Measurements from ENCODE around the gene TMEM19. TPM values are rescaled to one million over a fixed set of nuclear protein-coding genes. Genes with fewer than 3 reads are reported as not detected.

Gene TMEM19
- total RNA-seq, 1 experiment from 2014 or later: 18.9 TPM

- DNase-seq (ENCODE audit: low read depth, low spot score) (no peak), ATAC-seq (no peak)
- no TSS peak for BruUV-seq (replicated peaks)
- no peak overlapping the region for H3K9ac ChIP-seq (ENCODE audit: low read length)
- H3K4me2 ChIP-seq (ENCODE audit: low read length): no peak overlapping the region
- H3K27me3 ChIP-seq (ENCODE audit: insufficient read depth, low read length): no peaks in the 10 kb centered on the region
- H4K20me1 ChIP-seq (ENCODE audit: insufficient read depth): no peaks in the 10 kb centered on the region; the same call in 1 of the 2 replicates
- no peak overlapping the region for H3K4me3 ChIP-seq (replicated peaks in 1 of 2; ENCODE audit: low read depth in 1 of 2, low read length in 2 of 2)
- H3K27ac ChIP-seq (ENCODE audit: low read depth, low read length): no peak overlapping the region
- ChIA-PET CTCF (interaction anchor here (2.9 kb wide), 1 partner anchor 10 kb away, joined by 16 read pairs; no protein-coding TSS in a partner anchor), POLR2A (interaction anchor here (1.5 kb wide), 1 partner anchor 10 kb away, joined by 5 read pairs; no protein-coding TSS in a partner anchor), RAD21 (ENCODE audit: low non-redundant PET in 1 of 2, low total read pairs in 2 of 2, uncharacterized antibody in 2 of 2, unreplicated experiment in 2 of 2) (no interaction called here)
- peaks cover 85% of the 10 kb centered on the region for H3K79me2 ChIP-seq (ENCODE audit: insufficient read depth, low read length)
- no peaks in the 10 kb centered on the region for H3K4me1 ChIP-seq (ENCODE audit: control insufficient read depth in 1 of 2, insufficient read depth in 2 of 2, low read length in 2 of 2)
- H2AFZ ChIP-seq (ENCODE audit: low read depth, low read length, poor library complexity, severe bottlenecking): no peak overlapping the region
- intact Hi-C loops (cut with micrococcal nuclease): no loop called here
- peaks cover 30 to 42% of the 10 kb centered on the region in 2 experiments for H3K36me3 ChIP-seq (ENCODE audit: control insufficient read depth in 1 of 2, insufficient read depth in 2 of 2, low read length in 2 of 2)
- no peak for TF ChIP-seq YY1 (IDR thresholded peaks at IDR 0.05; ENCODE audit: extremely low read depth, insufficient replicate concordance, low read depth, low read length)
- TF ChIP-seq EZH2 (IDR thresholded peaks at IDR 0.05): no peak
- TF ChIP-seq EZH2phosphoT487 (IDR thresholded peaks at IDR 0.05; ENCODE audit: borderline replicate concordance): no peak
- TF ChIP-seq POLR2A (IDR thresholded peaks at IDR 0.05; ENCODE audit: borderline replicate concordance, extremely low read depth, insufficient read depth, insufficient read length): no peak
- TF ChIP-seq MAX (IDR thresholded peaks at IDR 0.05): no peak
- TF ChIP-seq, protein P1, sequence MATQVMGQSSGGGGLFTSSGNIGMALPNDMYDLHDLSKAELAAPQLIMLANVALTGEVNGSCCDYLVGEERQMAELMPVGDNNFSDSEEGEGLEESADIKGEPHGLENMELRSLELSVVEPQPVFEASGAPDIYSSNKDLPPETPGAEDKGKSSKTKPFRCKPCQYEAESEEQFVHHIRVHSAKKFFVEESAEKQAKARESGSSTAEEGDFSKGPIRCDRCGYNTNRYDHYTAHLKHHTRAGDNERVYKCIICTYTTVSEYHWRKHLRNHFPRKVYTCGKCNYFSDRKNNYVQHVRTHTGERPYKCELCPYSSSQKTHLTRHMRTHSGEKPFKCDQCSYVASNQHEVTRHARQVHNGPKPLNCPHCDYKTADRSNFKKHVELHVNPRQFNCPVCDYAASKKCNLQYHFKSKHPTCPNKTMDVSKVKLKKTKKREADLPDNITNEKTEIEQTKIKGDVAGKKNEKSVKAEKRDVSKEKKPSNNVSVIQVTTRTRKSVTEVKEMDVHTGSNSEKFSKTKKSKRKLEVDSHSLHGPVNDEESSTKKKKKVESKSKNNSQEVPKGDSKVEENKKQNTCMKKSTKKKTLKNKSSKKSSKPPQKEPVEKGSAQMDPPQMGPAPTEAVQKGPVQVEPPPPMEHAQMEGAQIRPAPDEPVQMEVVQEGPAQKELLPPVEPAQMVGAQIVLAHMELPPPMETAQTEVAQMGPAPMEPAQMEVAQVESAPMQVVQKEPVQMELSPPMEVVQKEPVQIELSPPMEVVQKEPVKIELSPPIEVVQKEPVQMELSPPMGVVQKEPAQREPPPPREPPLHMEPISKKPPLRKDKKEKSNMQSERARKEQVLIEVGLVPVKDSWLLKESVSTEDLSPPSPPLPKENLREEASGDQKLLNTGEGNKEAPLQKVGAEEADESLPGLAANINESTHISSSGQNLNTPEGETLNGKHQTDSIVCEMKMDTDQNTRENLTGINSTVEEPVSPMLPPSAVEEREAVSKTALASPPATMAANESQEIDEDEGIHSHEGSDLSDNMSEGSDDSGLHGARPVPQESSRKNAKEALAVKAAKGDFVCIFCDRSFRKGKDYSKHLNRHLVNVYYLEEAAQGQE (IDR thresholded peaks at IDR 0.05; ENCODE audit: low read depth): no peak
- no peak for TF ChIP-seq EGR1 (IDR thresholded peaks at IDR 0.05; ENCODE audit: low read depth)
- no peak for TF ChIP-seq SP1 (IDR thresholded peaks at IDR 0.05; ENCODE audit: low read depth)
- no peak for TF ChIP-seq CBX3 (IDR thresholded peaks at IDR 0.05; ENCODE audit: low read depth)
- no peak for TF ChIP-seq RAD21 (IDR thresholded peaks at IDR 0.05; ENCODE audit: low read depth)
- no peak for TF ChIP-seq ZNF274 (IDR thresholded peaks at IDR 0.05; ENCODE audit: low read depth, low read length)
- no peak for TF ChIP-seq TCF7L2 (IDR thresholded peaks at IDR 0.05; ENCODE audit: borderline replicate concordance, extremely low read depth, insufficient read depth, insufficient read length)
- no peak for TF ChIP-seq FOSL1 (IDR thresholded peaks at IDR 0.05; ENCODE audit: low read depth)
- TF ChIP-seq SRF (IDR thresholded peaks at IDR 0.05; ENCODE audit: low read depth): no peak
- no peak for TF ChIP-seq POLR2AphosphoS5 (IDR thresholded peaks at IDR 0.05; ENCODE audit: low read depth, low read length)
- TF ChIP-seq ELF1 (IDR thresholded peaks at IDR 0.05; ENCODE audit: borderline replicate concordance, low read depth): no peak
- H3K9me3 ChIP-seq (ENCODE audit: control insufficient read depth in 1 of 2, insufficient read depth in 1 of 2, low read depth in 1 of 2, low read length in 2 of 2): no peaks in the 10 kb centered on the region
- H3K9me2 ChIP-seq (ENCODE audit: insufficient read depth): no peaks in the 10 kb centered on the region
These were observed 39.4 kb upstream of the TMEM19 start for GRCh38 chr12:71646512-71646911.
